ENCODE data around the gene RAPSN.

RAPSN gene

DNA sequence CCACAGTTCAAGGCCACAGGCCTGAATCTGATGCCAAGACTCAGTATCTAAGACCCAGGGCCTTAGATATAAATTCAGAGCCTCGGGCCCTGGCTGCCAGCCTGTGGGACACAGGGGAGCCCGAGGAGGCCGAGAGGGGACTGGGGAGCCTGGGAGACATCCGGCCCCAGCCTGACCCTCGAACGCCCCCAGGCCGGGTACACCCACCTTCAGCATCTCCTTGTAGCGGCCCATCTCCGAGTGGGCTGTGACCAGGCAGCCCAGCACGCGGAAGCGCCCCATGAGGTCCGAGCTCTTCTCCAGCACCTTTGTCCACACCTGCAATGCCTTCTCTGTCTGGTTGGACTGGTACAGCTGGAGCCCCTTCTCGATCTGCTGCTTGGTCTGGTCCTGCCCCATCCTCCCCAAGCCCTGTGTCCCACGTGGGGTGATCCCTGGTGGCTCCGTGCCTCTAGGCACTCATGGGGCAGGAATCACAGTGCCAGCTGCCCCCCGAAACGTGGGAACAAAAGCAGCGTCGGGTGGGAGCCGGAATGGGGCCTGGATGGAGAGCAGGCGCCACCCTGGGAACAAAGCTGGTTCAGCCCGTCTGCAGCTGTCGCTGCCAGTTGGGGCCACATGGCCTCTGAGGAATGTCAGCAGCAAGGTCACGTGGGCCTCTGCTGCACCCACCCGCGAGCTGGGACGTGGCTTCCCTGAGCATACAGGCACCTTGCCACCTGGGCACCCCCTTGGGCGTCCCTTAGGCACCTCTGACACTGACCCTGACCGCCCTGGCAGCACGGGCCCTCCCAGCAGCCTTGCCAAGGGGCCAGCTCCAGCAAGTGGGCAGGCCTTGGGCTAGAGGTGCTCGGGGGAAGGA is at the start of gene RAPSN:
TSS of gene RAPSN (minus strand) at position 571 of the 862 bp plus-strand sequence. CDS start at position 399, 172 bp downstream.
- Histone ChIP-seq H3K27ac (ENCODE audit: low read length) (no peak within 1 kb of the TSS), H3K4me1 (ENCODE audit: insufficient read depth, low read length) (no peaks in the 10 kb centered on the region), H3K27me3 (ENCODE audit: insufficient read depth, low read length) (no peaks in the 10 kb centered on the region), H3K9me3 (ENCODE audit: insufficient read depth, low read depth, low read length) (no peaks in the 10 kb centered on the region), H3K9ac (ENCODE audit: low read depth, low read length) (no peak within 1 kb of the TSS), H3K4me3 (ENCODE audit: low read length) (no peak within 1 kb of the TSS), H3K36me3 (ENCODE audit: insufficient read depth, low read depth, low read length) (no peaks in the 10 kb centered on the region)

DNA sequence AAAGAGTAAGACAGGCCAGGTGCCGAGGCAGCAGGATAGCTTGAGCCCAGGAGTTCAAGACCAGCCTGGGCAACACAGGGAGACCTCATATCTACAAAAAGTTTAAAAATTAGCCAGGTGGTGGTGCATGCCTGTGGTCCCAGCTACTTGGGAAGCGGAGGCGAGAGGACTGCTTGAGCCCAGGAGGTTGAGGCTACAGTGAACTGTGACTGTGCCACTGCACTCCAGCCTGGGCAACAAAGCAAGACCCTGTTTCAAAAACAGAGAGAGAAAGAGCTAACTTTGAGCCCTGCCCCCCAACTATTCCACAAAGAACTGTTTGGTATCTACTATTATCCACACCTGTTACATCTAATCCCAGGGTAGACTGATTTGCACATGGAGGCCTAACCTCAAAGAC is 49.2 kb upstream of the RAPSN start:
- Histone ChIP-seq H3K27ac (ENCODE audit: low read length) (no peak overlapping the region), H3K36me3 (ENCODE audit: insufficient read depth, low read depth, low read length) (peaks cover 61% of the 10 kb centered on the region), H3K4me1 (ENCODE audit: insufficient read depth, low read length) (peaks cover 23% of the 10 kb centered on the region), H3K9me3 (ENCODE audit: insufficient read depth, low read depth, low read length) (no peaks in the 10 kb centered on the region), H3K4me3 (ENCODE audit: low read length) (no peak overlapping the region), H3K27me3 (ENCODE audit: insufficient read depth, low read length) (no peaks in the 10 kb centered on the region), H3K9ac (ENCODE audit: low read depth, low read length) (no peak overlapping the region)

DNA sequence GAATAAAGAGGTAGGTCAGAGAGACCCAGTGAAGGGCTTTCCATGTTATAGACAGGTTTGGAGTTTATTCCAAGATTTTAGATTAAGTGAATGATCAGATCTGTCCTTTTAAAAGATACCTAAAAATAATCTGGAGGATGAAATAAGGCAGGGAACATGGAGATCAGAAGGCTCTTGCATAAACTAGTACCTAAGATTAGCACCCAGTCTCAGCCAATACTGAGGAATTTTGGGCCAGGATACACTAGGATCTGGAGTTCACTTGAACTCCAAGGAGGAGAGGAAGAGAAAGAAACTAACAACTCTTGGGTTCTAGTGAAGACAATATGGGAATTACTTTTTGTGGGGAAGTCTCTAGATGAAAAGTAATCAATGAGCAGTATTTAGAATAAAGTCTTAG is 47.9 kb upstream of the RAPSN start:
- no peak overlapping the region for H3K9ac ChIP-seq (ENCODE audit: low read depth, low read length)
- no peaks in the 10 kb centered on the region for H3K9me3 ChIP-seq (ENCODE audit: insufficient read depth, low read depth, low read length)
- H3K4me1 ChIP-seq (ENCODE audit: insufficient read depth, low read length), result peaks cover 21% of the 10 kb centered on the region
- H3K36me3 ChIP-seq (ENCODE audit: insufficient read depth, low read depth, low read length), result peaks cover 56% of the 10 kb centered on the region
- no peaks in the 10 kb centered on the region for H3K27me3 ChIP-seq (ENCODE audit: insufficient read depth, low read length)
- H3K4me3 ChIP-seq (ENCODE audit: low read length), result no peak overlapping the region
- H3K27ac ChIP-seq (ENCODE audit: low read length), result no peak overlapping the region

DNA sequence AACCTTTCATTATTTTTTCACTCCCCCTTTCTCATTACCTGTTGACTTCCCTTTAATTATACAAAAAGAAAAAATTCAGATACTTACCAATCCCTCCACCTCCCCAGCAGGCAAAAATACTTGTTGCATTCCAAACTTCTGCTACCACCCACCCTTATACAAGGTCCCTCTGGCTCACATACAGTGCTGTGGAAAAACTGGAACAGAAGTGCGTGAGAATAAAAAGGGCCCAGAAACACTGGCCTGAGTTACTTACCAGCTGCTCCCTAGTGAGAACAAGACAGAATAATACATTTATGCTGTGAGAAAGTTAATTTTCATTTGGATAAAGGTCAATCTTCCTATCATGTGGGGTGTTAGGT is 46.9 kb upstream of the RAPSN start:
- no peak overlapping the region for H3K27ac ChIP-seq (ENCODE audit: low read length)
- H3K36me3 ChIP-seq (ENCODE audit: insufficient read depth, low read depth, low read length), result peaks cover 55% of the 10 kb centered on the region
- no peaks in the 10 kb centered on the region for H3K27me3 ChIP-seq (ENCODE audit: insufficient read depth, low read length)
- no peaks in the 10 kb centered on the region for H3K9me3 ChIP-seq (ENCODE audit: insufficient read depth, low read depth, low read length)
- H3K4me3 ChIP-seq (ENCODE audit: low read length), result no peak overlapping the region
- H3K4me1 ChIP-seq (ENCODE audit: insufficient read depth, low read length), result peaks cover 16% of the 10 kb centered on the region
- H3K9ac ChIP-seq (ENCODE audit: low read depth, low read length), result no peak overlapping the region

DNA sequence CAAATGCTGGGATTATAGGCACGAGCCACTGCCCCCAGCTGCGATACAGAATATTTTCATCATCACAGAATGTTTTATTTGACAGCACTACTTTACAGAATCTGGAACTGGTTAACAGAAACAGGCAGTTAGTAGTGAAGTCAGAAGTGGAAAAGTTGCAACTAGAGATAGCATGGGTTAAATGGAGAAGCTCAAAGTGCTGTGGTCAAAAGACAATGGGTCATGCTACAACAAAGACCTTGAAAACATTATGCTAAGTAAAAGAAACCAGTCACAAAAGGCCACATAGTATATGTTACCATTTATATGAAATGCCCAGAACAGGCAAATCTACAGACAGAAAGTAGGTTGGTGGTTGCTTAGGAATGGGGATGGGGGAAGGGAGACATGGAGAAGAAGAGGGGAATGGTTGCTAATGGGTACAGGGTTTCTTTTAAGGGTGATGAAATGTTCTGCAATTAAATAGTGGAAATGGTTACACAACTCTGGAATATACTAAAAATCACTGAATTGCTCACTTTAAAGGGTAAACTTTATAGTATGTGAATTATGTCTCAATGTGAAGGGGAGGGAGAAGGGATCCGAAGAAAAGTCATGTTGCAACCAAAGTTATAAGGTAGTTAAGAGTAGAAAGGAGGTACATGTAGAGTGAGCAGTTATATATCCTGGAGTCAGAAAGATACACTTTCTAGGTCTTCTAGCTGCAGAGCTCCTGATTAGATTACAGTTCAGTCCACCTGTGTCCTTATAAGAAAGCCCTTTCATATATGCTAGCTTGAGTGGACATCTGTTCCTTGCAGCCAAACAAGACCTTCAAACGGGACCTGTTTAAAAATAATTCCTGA is 46.3 kb upstream of the RAPSN start:
- Histone ChIP-seq H3K27me3 (ENCODE audit: insufficient read depth, low read length) (no peaks in the 10 kb centered on the region), H3K9ac (ENCODE audit: low read depth, low read length) (no peak overlapping the region), H3K27ac (ENCODE audit: low read length) (no peak overlapping the region)

DNA sequence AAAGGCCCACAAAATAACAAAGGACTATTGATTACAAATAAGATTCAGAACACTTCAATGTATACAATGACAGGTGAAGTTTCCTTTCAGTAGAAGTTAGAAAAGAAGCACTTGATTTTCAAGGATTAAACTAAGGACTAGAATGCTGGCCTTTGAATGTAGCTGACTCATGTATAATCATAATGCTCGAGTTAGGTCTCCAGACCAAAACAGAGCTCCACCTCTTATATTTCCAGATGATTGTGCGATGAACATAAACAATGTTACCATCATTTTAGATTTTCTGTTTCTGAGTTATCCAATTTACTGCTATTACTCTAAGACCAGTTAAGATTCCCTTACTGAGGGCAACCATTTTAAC is 40.4 kb upstream of the RAPSN start:
- no peak overlapping the region for H3K9ac ChIP-seq (ENCODE audit: low read depth, low read length)
- peaks cover 61% of the 10 kb centered on the region for H3K36me3 ChIP-seq (ENCODE audit: insufficient read depth, low read depth, low read length)
- no peaks in the 10 kb centered on the region for H3K27me3 ChIP-seq (ENCODE audit: insufficient read depth, low read length)
- no peak overlapping the region for H3K27ac ChIP-seq (ENCODE audit: low read length)
- H3K9me3 ChIP-seq (ENCODE audit: insufficient read depth, low read depth, low read length), result no peaks in the 10 kb centered on the region
- H3K4me1 ChIP-seq (ENCODE audit: insufficient read depth, low read length), result no peaks in the 10 kb centered on the region
- no peak overlapping the region for H3K4me3 ChIP-seq (ENCODE audit: low read length)

More for the DNA sequence above, 46.3 kb upstream of the RAPSN start:
- Histone ChIP-seq H3K36me3 (ENCODE audit: insufficient read depth, low read depth, low read length) (peaks cover 51% of the 10 kb centered on the region), H3K4me3 (ENCODE audit: low read length) (no peak overlapping the region), H3K9me3 (ENCODE audit: insufficient read depth, low read depth, low read length) (no peaks in the 10 kb centered on the region), H3K4me1 (ENCODE audit: insufficient read depth, low read length) (peaks cover 12% of the 10 kb centered on the region)

DNA sequence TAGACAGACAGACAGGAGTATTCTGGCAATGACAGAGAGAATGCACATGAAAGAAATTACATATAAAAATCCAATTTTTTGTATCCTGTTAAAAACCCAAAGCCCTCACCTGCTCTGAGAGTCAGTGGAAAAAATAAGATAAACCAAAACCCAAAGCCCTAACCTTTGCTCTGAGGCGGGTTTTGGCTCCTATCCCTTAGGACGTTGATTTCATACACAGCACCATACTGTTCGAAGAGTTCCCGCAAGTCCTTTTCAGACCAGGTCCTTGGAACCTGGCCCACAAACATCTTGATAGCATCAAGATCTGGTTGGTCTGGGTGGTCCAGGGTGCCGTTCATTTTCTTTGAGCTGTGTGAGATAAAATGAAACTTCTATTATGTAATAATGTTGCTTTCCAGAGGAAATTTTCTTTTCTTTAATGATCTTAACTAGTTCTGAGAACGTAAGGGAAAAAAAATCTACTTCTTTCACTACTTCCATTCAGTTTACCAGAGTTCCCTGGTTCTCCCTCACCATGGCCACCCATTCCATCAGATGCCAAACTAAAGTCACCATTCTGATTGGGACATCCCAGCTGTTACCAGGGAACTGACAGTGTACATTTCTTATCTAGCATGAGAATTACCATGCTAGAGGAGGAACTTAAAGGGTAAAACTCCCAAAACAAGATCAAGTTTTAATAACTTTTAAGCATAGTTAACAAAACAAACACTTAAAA is 39.9 kb upstream of the RAPSN start:
- no peak overlapping the region for H3K4me3 ChIP-seq (ENCODE audit: low read length)
- no peaks in the 10 kb centered on the region for H3K4me1 ChIP-seq (ENCODE audit: insufficient read depth, low read length)
- peaks cover 61% of the 10 kb centered on the region for H3K36me3 ChIP-seq (ENCODE audit: insufficient read depth, low read depth, low read length)
- H3K9me3 ChIP-seq (ENCODE audit: insufficient read depth, low read depth, low read length), result no peaks in the 10 kb centered on the region
- H3K9ac ChIP-seq (ENCODE audit: low read depth, low read length), result no peak overlapping the region
- H3K27me3 ChIP-seq (ENCODE audit: insufficient read depth, low read length), result no peaks in the 10 kb centered on the region
- H3K27ac ChIP-seq (ENCODE audit: low read length), result no peak overlapping the region

DNA sequence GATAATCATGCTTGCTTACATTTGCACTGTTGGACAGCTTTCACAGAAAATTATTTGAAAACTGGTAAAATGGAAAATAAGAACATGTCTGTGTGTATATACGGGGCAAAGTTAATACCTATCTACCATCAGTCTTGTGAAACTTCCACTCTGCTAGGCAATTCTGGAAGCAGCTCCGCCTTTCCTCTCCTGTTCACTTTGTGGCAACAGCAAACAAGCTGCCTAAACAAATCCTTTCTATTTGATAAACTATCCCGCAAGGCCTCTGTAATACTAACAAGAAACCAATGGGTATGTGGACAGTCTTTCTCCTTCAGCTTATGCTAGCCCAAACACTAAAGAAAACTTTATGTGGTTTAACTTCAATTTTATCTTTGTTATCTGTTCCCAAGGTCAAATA is 39.2 kb upstream of the RAPSN start:
- no peak overlapping the region for H3K9ac ChIP-seq (ENCODE audit: low read depth, low read length)
- H3K27ac ChIP-seq (ENCODE audit: low read length), result no peak overlapping the region
- H3K9me3 ChIP-seq (ENCODE audit: insufficient read depth, low read depth, low read length), result no peaks in the 10 kb centered on the region
- no peak overlapping the region for H3K4me3 ChIP-seq (ENCODE audit: low read length)
- peaks cover 65% of the 10 kb centered on the region for H3K36me3 ChIP-seq (ENCODE audit: insufficient read depth, low read depth, low read length)
- no peaks in the 10 kb centered on the region for H3K27me3 ChIP-seq (ENCODE audit: insufficient read depth, low read length)
- no peaks in the 10 kb centered on the region for H3K4me1 ChIP-seq (ENCODE audit: insufficient read depth, low read length)

DNA sequence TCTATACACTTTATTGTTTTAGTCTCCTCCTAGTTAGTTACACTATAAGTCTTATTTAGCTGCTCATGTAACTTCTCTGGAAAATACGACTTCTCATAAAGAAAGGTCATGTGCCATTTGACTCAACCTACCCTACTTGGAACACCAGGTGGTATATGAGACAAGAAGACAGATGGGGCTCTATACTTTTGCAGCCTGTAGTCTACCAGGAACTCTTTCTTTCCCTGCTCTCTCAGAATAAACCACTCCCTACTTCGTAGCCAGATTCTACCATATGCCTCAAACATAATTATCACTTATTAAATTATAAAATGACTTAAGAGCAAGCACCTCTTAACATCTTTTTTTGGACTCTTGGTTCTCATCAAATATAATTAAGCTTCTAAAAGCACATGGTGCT is 38.5 kb upstream of the RAPSN start:
- H3K4me3 ChIP-seq (ENCODE audit: low read length), result no peak overlapping the region
- no peak overlapping the region for H3K27ac ChIP-seq (ENCODE audit: low read length)
- no peaks in the 10 kb centered on the region for H3K4me1 ChIP-seq (ENCODE audit: insufficient read depth, low read length)
- no peak overlapping the region for H3K9ac ChIP-seq (ENCODE audit: low read depth, low read length)
- H3K36me3 ChIP-seq (ENCODE audit: insufficient read depth, low read depth, low read length), result peaks cover 69% of the 10 kb centered on the region
- H3K9me3 ChIP-seq (ENCODE audit: insufficient read depth, low read depth, low read length), result no peaks in the 10 kb centered on the region
- H3K27me3 ChIP-seq (ENCODE audit: insufficient read depth, low read length), result no peaks in the 10 kb centered on the region

DNA sequence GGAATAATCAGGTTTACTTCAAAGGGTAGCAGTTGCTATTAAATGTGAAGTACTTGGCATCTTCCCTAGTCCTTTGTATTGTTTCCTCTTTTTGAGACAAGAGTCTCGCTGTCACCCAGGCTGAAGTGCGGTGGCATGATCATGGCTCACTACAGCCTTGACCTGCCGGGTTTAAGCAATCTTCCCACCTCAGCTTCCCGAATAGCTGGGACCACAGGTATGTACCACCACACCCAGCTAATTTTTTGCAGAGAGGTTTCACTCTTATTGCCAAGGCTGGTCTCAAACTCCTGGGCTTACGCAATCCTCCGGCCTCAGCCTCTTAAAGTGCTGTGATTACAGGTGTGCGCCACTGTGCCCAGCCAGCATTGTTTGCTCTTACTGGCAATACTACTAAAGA is 36.2 kb upstream of the RAPSN start:
- H3K27me3 ChIP-seq (ENCODE audit: insufficient read depth, low read length), result no peaks in the 10 kb centered on the region
- H3K4me3 ChIP-seq (ENCODE audit: low read length), result no peak overlapping the region
- peaks cover 90% of the 10 kb centered on the region for H3K36me3 ChIP-seq (ENCODE audit: insufficient read depth, low read depth, low read length)
- no peak overlapping the region for H3K9ac ChIP-seq (ENCODE audit: low read depth, low read length)
- no peaks in the 10 kb centered on the region for H3K9me3 ChIP-seq (ENCODE audit: insufficient read depth, low read depth, low read length)
- H3K27ac ChIP-seq (ENCODE audit: low read length), result no peak overlapping the region
- H3K4me1 ChIP-seq (ENCODE audit: insufficient read depth, low read length), result no peaks in the 10 kb centered on the region

DNA sequence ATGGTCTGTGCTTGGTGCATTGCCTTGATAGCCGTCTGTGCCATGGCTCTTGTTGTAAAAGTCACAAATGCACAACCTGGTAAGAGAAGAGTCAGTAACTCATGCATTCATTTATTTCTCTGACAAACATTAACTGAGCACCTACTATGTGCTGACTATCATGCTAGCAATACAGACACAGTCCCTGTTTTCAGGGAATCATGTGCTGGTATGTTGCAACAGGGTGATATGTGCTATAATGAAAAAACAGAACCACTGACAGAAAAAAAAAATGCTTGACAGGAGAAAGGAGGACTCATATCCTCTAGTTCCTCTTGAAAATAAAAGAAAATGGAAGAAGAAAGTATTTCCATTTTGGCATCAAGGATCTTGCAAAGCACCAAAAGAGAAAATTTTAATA is 34.5 kb upstream of the RAPSN start:
- no peak overlapping the region for H3K4me3 ChIP-seq (ENCODE audit: low read length)
- no peak overlapping the region for H3K27ac ChIP-seq (ENCODE audit: low read length)

More for the DNA sequence above, 34.5 kb upstream of the RAPSN start:
- Histone ChIP-seq H3K9ac (ENCODE audit: low read depth, low read length) (no peak overlapping the region), H3K36me3 (ENCODE audit: insufficient read depth, low read depth, low read length) (peaks cover 93% of the 10 kb centered on the region), H3K9me3 (ENCODE audit: insufficient read depth, low read depth, low read length) (no peaks in the 10 kb centered on the region), H3K27me3 (ENCODE audit: insufficient read depth, low read length) (no peaks in the 10 kb centered on the region), H3K4me1 (ENCODE audit: insufficient read depth, low read length) (no peaks in the 10 kb centered on the region)

Measured in iPS-20b (cell line).